Amniotic epithelial cell (primary cell): Measurements from ENCODE around the gene OPHN1.
"Not testable (repeated sequence)": the region's sequence is repeated elsewhere in the genome, so short reads cannot be mapped to it uniquely, and the experiment has no call there.

Source experiments
- DNase-seq: peaks from one replicate; pipeline ENCODE4 v3.0.0-alpha.2; 2010; ENCODE audit warnings: low read depth

The OPHN1 gene

GRCh38 chrX:68070119-68070518 lies 363.2 kb downstream of the OPHN1 start:
- not testable (repeated sequence) for DNase-seq

DNA sequence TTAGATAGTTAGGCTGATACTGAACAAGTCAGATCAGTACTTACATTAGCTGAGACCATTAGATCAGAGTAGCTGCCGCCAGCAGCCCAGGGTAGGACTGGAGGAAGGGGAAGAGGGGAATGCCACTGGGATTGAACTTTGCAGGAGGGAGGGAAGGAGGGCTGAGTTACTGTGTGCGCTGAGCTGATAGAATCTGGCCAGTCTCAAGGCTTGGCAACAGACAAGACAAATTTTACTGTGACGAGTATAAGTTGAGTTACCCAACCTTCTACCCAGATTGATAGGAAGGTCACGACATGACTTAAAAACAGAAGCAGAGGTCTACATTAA lies 372.1 kb downstream of the OPHN1 start:
- DNase-seq: peak; percentile 20

- DNase-seq: peak; percentile 3
Measured at GRCh38 chrX:68060506-68061205, 372.6 kb downstream of the OPHN1 start.

GRCh38 chrX:68059469-68059868 lies 373.8 kb downstream of the OPHN1 start:
- no peak for DNase-seq

DNA sequence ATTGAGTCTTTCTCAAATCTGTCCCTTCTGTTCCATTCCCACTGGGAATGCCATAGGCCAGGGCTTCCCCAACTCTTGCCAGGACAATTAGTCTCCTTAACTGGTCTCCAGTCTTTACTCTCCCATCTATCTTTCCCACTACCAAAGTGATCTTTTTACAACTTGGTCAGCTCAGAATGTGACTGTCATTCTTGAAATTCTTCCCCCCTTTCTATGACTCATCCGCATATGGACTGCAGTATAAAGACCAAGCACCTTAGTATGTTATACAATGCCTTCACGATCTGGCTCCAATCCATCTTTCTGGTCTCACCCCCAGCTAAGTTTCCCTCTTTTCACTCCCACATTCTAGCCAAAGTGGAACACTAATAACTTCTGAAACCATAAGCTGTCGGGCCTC lies 383.8 kb downstream of the OPHN1 start:
- DNase-seq: no peak

- no peak for DNase-seq
Measured at GRCh38 chrX:68048774-68049173, 384.5 kb downstream of the OPHN1 start.

- no peak for DNase-seq
Measured at GRCh38 chrX:68045008-68045577, 388.2 kb downstream of the OPHN1 start.

DNA sequence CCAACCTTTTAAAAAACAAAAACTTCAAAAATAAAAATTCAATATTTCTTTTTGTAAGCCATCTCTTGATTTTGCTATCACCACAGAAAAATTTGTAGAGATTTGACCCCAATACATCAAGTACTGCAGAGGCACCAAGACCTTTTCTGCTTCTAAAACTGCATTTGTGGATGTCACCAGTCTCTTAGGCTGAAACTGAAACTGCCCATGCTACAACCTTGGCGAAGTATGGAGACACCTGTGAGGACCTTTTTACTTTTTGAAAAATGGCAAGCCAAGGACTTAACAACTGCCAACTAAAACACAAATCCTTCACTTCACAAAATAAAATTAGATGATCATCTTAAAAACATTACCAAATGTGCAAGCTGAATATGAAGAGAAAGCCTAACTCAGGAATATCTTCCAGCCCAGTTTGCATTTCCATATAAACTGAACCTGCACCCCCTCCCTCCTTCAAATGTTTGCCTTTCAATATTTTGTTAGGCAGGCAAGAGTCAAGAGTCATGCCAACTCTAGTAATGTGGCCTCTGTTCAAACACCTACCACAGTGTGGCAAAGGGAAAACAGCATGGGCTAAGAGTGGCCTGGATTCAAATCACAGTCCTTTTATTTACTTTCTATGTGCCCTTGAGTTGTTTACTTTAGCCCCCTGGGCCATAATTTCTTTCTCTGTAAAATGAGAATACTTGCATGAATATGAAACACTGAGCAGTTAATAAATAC lies 389.4 kb downstream of the OPHN1 start:
- no peak for DNase-seq

- no peak for DNase-seq
Measured at GRCh38 chrX:68041110-68041509, 392.2 kb downstream of the OPHN1 start.

GRCh38 chrX:68018248-68019203 lies 414.8 kb downstream of the OPHN1 start:
- peak; percentile 14 for DNase-seq

DNA sequence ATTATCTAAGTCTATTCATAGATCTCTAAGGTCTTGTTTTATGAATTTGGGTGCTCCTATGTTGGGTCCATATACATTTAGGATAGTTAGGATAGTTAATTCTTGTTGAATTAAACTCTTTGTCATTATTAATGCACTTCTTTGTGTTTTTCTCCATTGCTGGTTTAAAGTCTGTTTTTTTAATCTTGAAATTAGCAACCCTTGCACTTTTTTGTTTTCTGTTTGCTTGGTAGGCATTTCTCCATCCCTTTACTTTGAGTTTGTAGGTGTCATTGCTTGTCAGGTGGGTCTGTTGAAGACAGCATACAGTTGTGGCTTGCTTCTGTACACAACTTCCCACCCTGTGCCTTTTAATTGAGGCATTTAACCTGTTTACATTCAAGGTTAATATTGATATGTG lies 434.8 kb downstream of the OPHN1 start:
- no peak for DNase-seq
